A549 treated with Mapracorat at 1 μM for 4 hours (cell line): ENCODE data around the gene DALRD3. TPM values are rescaled to one million over a fixed set of nuclear protein-coding genes. Genes with fewer than 3 reads are reported as not detected.

Experiments used
- total RNA-seq: library from RNA; stranded (reverse); fragments of 200-300 nt; extraction: Qiagen RNA extraction; gene quantifications from 5 replicates; pipeline ENCODE4 v1.2.3, GENCODE V29; 2022

The DALRD3 gene
- total RNA-seq, result 19.6 to 25.4 TPM (median 24.4 TPM) in 5 replicates

GRCh38 chr3:49017971-49018706 is at the start of gene DALRD3:
Gene DALRD3 (minus strand): TSS chr3:49018580. CDS start chr3:49018564, 16 bp downstream.

DNA sequence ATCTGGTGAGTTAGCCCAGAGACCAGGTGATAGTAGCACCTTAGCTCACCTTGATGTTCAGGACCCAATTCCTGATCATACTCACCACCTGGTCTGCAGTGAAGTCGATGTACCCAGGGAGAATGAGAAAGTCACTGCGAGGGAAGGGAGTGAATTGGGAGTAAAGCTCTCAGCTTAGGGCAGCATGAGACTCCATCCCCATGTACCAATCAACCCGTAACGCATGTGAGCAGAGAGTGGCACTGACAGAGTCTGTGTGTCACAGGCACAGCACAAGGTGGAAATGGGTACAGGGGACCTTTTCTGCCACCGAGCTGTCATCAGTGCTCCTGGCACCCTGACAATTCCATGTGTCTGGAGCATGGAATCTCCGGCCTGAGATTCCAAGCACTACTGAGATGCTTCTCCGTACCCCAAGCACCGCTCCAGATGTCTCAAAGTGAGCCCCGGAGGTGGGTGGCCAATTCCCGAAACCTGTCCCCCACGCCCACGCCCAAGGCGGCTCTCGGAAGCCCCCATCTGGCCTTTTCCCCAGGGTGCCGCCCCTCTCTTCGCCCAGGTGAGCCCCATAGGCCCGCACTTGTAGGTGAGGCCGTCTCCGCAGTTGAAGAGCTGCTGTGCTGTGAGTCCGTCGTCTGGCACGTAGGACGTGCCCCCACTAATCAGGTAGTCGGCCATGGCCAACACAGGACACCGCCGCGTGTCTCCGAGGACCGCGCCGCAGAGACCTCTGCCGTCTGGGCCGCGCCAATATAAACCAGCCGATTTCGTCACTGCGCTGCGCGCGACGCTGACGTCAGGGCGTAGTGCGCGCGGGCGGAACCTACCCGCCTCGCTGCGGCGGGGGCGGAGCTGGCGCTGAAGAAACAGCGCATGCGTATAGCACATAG is 10.5 kb upstream of the DALRD3 start, which contains the start of gene IMPDH2:
Gene IMPDH2, minus strand, starts transcription at position 726 of the 890 bp plus-strand sequence. Its CDS starts 48 bp downstream, at position 678.

GRCh38 chr3:49021813-49022687 is 3.7 kb upstream of the DALRD3 start, which contains the start of gene NDUFAF3:
Gene NDUFAF3 (plus strand): TSS chr3:49022121. CDS start chr3:49022145, 24 bp downstream.

DNA sequence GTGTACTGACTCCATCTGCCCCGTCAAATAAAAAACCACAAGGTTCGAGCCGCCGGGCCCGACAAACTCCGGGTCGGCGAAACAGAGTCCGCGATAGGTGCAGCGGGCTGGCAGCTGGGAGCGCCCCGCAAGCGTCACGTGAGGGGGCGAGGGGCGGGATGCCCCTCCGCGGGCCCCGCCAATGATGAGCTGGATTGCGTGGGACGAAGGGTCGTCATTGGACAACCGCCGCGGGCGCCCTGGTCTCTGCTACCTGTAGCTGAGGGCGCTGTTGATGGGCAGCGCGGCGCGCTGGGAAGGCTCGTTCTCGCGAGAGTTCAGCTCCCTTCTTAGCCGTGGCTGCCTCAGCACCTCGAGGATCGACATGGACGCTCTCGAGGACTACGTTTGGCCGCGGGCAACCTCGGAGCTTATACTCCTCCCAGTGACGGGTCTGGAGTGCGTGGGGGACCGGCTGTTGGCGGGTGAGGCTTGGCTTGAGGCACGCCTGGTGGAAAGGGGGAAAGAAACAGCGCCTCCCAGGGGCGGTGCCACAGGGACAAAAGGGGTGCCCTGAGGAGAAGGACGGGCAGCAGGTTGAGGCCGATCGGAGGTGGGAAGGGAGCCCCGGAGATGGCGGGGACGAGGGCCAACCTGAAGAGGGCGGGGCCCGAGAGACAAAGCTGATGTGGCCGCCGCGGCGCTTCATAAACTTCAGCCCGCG is 11.2 kb downstream of the DALRD3 start, which contains the start of gene WDR6:
Gene WDR6, plus strand, starts transcription at position 324 of the 703 bp plus-strand sequence. Its CDS starts 41 bp downstream, at position 365.

DNA sequence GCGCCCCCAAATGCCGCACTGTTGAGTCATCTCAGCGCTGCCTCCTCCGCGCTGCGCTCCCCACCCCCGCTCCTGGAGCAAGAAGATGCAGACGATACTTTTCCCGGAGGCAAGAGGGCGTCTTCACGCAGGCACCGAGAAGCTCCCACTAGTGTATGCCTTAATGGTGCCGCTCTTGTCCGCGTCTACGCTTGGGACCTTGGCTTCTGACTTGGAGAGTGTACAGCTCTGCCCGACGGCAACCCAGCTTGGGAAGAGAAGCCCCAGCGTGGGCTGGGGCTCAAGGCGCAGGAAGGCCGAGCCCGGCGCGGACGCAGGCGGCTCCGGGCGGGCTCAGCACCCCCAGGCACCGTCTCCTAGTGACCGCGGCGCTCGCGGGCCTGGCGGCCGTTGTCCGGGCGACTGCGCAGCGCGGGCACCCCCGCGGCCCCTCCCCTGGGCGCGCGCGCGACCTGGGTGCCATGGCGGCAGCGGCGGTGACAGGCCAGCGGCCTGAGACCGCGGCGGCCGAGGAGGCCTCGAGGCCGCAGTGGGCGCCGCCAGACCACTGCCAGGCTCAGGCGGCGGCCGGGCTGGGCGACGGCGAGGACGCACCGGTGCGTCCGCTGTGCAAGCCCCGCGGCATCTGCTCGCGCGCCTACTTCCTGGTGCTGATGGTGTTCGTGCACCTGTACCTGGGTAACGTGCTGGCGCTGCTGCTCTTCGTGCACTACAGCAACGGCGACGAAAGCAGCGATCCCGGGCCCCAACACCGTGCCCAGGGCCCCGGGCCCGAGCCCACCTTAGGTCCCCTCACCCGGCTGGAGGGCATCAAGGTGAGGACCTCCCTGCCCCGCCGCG is 28.4 kb downstream of the DALRD3 start, which contains the start of gene P4HTM:
Gene P4HTM, plus strand, starts transcription at position 446 of the 840 bp plus-strand sequence. Its CDS starts 16 bp downstream, at position 462.

Other genes starting within 250 kb of the DALRD3 start
- gene PRKAR2A, start 170.7 kb downstream of the DALRD3 start, total RNA-seq, result 15.5 to 21.0 TPM (median 18.0 TPM) in 5 replicates
- gene SLC25A20, start 119.7 kb downstream of the DALRD3 start, total RNA-seq, result 10.0 to 12.2 TPM (median 10.6 TPM) in 5 replicates
- gene ARIH2, start 99.7 kb downstream of the DALRD3 start, total RNA-seq, result 53.1 to 63.5 TPM (median 57.3 TPM) in 5 replicates
- 12.7 to 19.4 TPM (median 18.5 TPM) in 5 replicates for gene P4HTM, start 28.3 kb downstream of the DALRD3 start, total RNA-seq
- 56.1 to 78.2 TPM (median 75.6 TPM) in 5 replicates for gene WDR6, start 11.2 kb downstream of the DALRD3 start, total RNA-seq
- gene NDUFAF3, start 3.5 kb upstream of the DALRD3 start, total RNA-seq, result 61.9 to 93.9 TPM (median 86.0 TPM) in 5 replicates
- gene IMPDH2, start 10.8 kb upstream of the DALRD3 start, total RNA-seq, result 151 to 161 TPM (median 154 TPM) in 5 replicates
- 37.1 to 40.0 TPM (median 38.9 TPM) in 5 replicates for gene QRICH1, start 75.5 kb upstream of the DALRD3 start, total RNA-seq
- 121 to 151 TPM (median 137 TPM) in 5 replicates for gene QARS1, start 86.2 kb upstream of the DALRD3 start, total RNA-seq
- 17.2 to 23.8 TPM (median 23.3 TPM) in 5 replicates for gene USP19, start 102.2 kb upstream of the DALRD3 start, total RNA-seq
- gene LAMB2, start 114.5 kb upstream of the DALRD3 start, total RNA-seq, result 82.0 to 115 TPM (median 113 TPM) in 5 replicates
- gene CCDC71, start 147.8 kb upstream of the DALRD3 start, total RNA-seq, result 12.1 to 15.3 TPM (median 12.2 TPM) in 5 replicates
- 4.4 to 7.0 TPM (median 5.7 TPM) in 5 replicates for gene KLHDC8B, start 153.0 kb upstream of the DALRD3 start, total RNA-seq